IMR-90 (cell line): ENCODE data around the gene EXD1.

ENCODE experiments used
- CTCF ChIP-seq: conservative IDR thresholded peaks from 2 replicates; pipeline ENCODE4 v1.5.1; 2012; ENCODE audit warnings: mild to moderate bottlenecking, low read depth, low read length, improper control_type of control experiment
- MAFK ChIP-seq: IDR thresholded peaks from 2 replicates; pipeline ENCODE4 v1.6.1; 2012; ENCODE audit warnings: low read depth, low read length, improper control_type of control experiment
- POLR2A ChIP-seq: IDR thresholded peaks from 2 replicates; pipeline ENCODE4 v1.6.1; 2012; ENCODE audit warnings: mild to moderate bottlenecking, low read depth, low read length
- RFX5 ChIP-seq: IDR thresholded peaks from 2 replicates; pipeline ENCODE4 v1.8.0; 2012; ENCODE audit warnings: low read depth, mild to moderate bottlenecking, low read length, moderate library complexity
- SMC3 ChIP-seq: fragments of 150-350 bp; IDR thresholded peaks from 2 replicates; pipeline ENCODE4 v1.6.1; 2016; ENCODE audit warnings: low read depth, mild to moderate bottlenecking, antibody characterized with exemption, low read length, moderate library complexity

GRCh38 chr15:41219381-41219780, 11.2 kb downstream of the EXD1 start:
- TF ChIP-seq CTCF, result no peak
- TF ChIP-seq POLR2A, result no peak
- TF ChIP-seq SMC3, result no peak
- TF ChIP-seq MAFK, result no peak
- no peak for TF ChIP-seq RFX5
